GM21723 (cell line): ENCODE data around the gene MUC5AC.

Source experiments
- ATAC-seq: cut with Tn5 transposase; IDR thresholded peaks from one replicate; pipeline ENCODE4 v1.9.1; 2021; ENCODE audit warnings: mild to moderate bottlenecking, moderate library complexity; ENCODE audit not compliant: unreplicated experiment

MUC5AC gene

GRCh38 chr11:1220941-1221721 is 63.4 kb downstream of the MUC5AC start:
- ATAC-seq: no peak

- no peak for ATAC-seq
These were observed 64.1 kb downstream of the MUC5AC start for GRCh38 chr11:1221848-1222311.

GRCh38 chr11:1222491-1223345 is 65.0 kb downstream of the MUC5AC start, which contains the start of gene MUC5B:
Gene MUC5B, plus strand, starts transcription at chr11:1223066. Its CDS starts 58 bp downstream, at chr11:1223124.
- no peak for ATAC-seq

- ATAC-seq: no peak
These were observed 65.8 kb downstream of the MUC5AC start for GRCh38 chr11:1223346-1224110.

GRCh38 chr11:1224111-1224490 is 66.3 kb downstream of the MUC5AC start:
- no peak for ATAC-seq

- no peak for ATAC-seq
These were observed 67.0 kb downstream of the MUC5AC start for GRCh38 chr11:1224491-1225385.

- ATAC-seq: no peak
These were observed 67.9 kb downstream of the MUC5AC start for GRCh38 chr11:1225386-1226225.

- no peak for ATAC-seq
These were observed 68.7 kb downstream of the MUC5AC start for GRCh38 chr11:1226226-1226985.

- no peak for ATAC-seq
These were observed 69.3 kb downstream of the MUC5AC start for GRCh38 chr11:1226986-1227550.

- ATAC-seq: no peak
These were observed 69.9 kb downstream of the MUC5AC start for GRCh38 chr11:1227551-1228100.

- no peak for ATAC-seq
These were observed 70.5 kb downstream of the MUC5AC start for GRCh38 chr11:1228101-1228821.

GRCh38 chr11:1228921-1229451 is 71.2 kb downstream of the MUC5AC start:
- no peak for ATAC-seq

- ATAC-seq: no peak
These were observed 71.8 kb downstream of the MUC5AC start for GRCh38 chr11:1229471-1230120.

GRCh38 chr11:1230121-1230455 is 72.3 kb downstream of the MUC5AC start:
- ATAC-seq: no peak

GRCh38 chr11:1230456-1231395 is 73.0 kb downstream of the MUC5AC start:
- no peak for ATAC-seq
